Measurements from ENCODE around the gene ASIC2.

ASIC2 gene

DNA sequence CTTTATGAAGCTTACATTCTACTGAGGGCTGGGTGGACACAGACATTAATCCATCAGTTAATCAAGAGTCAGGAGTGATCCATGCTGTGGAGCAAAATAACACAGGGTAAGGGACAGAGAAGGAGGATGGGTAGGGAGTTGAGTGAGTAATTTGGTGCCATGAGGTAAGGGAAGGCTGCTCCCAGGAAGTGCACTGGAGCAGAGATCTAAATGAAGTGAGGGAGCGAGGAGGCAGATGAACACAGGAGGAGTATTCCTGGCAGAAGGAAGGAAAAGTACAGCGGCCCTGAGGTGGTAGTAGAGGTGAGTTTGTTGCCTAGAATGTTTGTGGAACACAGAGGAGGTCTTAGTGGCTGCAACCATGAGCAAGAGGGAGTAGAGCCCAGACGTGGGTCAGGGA, 34.8 kb downstream of the ASIC2 start:
- no peak for DNase-seq (ENCODE audit: extremely low read depth in 1 of 2, low read depth in 1 of 2)

DNA sequence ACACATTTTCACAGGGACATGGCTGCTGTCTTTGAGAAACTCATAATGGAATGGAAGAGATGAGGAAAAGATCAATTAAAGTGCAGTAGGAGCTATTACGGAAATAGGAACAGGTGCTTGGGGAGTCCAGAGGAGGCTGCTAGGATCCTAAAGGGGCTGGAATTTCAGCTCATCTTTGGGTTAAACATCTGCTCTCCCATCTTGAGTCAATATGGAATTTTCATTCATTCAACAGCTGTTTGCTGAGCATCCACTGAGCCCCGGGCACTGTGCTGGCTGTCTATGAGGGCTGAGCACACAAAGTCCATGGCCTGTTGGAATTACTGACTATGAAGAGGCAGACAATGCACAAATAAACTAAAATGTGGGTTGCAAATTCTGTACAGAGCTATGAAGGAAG, 47.9 kb downstream of the ASIC2 start:
- DNase-seq (ENCODE audit: extremely low read depth in 1 of 2, low read depth in 1 of 2): no peak

DNA sequence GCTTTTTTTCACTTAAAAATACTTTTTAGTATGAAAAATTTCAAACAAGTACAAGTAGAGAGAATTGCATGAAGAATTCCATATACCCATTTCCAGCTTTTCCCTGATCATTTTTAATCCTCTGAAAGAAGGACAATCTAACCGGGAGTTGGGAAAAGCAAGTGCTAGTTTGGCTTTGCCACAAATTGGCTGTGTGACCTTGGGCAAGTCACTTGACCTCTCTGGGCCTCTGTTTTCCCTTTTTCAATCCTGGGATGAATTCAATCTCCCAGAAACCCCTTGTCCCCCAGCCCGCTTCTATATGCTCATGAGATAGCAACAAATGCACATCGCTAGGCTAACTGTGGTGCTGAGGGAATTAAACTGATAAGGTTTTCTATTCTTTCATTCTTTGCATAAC, 49.4 kb downstream of the ASIC2 start:
- DNase-seq (ENCODE audit: extremely low read depth in 1 of 2, low read depth in 1 of 2): no peak

DNA sequence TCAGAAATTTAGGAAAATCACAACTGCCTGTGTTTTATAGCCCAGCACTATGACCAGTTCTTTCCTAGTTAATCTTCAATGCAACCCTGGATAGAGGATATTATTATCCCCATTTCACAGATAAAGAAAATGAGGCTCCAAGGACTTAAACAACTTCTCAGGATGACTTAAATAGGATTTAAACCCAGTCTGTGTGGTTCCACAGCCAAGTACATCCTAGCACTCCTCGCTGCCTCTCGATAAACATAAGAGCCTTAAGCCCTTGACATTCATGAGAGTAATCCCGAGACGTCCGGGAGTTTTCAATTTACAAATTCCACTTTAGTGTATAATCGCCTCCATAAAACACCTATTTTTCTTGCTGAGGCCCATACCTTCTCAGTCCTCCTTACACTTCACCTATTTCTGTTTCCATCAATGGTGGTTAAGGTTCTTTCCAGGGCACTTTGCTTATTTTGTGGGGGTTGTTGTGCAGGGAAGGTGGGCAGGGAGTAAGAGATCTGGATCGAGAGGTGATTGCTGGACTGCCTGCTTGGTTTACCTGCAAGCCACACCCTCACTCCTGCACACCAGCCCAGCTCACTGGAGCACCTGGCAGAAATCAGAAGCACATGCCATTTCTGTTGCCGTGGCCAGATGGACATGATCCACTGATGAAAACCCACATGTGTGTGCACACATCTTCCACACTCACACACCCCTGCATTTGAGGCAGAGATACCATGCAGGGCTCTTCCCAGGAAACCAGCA, 50.5 kb downstream of the ASIC2 start:
- DNase-seq (ENCODE audit: extremely low read depth in 1 of 2, low read depth in 1 of 2): no peak

DNA sequence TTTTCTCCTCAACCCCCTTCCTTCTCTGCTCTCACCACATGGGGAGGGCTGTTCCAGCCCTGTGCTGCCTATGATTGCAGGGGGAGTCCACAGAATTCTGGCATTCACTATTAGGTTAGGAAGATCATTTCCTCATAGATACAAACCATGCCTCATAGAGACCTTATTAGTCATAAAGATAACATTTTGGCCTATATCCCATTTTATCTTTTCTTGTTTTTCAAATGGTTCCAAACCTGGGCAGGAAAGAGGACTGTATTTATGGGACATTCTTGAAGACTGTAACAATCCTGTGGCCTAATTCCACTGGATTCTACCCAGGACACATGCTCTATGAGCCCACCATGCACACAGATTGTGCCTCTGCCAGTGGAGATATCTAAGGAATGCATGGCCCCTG, 51.7 kb downstream of the ASIC2 start:
- no peak for DNase-seq (ENCODE audit: extremely low read depth in 1 of 2, low read depth in 1 of 2)

DNA sequence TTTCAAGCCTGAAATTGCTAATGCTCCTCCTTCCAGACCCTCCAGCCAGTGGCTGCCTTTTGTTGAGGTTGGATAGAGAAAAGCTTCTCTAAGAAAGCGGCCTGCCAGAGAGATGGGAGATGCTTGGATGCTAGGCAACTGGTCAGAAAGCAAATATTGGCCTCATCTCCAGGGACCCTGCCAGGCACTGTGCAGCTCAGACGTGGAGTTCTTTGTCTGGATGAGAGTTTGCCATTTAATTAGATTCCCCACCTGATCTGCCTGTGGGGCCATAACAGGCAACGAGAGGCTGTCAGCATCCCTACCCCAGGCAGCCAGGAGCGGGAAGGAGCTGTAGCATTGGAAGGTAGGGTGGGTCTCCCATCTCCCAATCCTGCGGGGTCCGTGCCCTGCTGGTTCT, 52.7 kb downstream of the ASIC2 start:
- DNase-seq (ENCODE audit: extremely low read depth in 1 of 2, low read depth in 1 of 2): no peak

DNA sequence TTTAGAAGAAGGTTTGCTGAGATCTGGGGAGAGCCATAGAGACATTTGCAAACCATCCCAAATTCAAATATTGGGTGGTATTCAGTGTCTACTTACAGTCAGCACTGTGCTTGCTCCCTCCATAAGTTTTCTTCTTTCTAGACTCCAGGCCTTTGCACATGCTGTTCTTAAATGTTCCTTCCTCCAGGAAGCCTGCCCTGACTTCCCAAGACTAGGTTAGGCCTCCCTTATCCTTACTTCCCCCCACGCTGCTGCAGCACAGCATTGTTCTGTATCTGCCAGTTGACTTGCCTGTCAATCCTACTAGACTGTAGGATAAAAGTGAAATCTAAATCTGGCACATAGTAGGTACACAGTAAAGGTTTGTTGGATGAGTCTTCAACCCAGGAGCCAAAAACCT, 53.4 kb downstream of the ASIC2 start:
- DNase-seq (ENCODE audit: extremely low read depth in 1 of 2, low read depth in 1 of 2): no peak

DNA sequence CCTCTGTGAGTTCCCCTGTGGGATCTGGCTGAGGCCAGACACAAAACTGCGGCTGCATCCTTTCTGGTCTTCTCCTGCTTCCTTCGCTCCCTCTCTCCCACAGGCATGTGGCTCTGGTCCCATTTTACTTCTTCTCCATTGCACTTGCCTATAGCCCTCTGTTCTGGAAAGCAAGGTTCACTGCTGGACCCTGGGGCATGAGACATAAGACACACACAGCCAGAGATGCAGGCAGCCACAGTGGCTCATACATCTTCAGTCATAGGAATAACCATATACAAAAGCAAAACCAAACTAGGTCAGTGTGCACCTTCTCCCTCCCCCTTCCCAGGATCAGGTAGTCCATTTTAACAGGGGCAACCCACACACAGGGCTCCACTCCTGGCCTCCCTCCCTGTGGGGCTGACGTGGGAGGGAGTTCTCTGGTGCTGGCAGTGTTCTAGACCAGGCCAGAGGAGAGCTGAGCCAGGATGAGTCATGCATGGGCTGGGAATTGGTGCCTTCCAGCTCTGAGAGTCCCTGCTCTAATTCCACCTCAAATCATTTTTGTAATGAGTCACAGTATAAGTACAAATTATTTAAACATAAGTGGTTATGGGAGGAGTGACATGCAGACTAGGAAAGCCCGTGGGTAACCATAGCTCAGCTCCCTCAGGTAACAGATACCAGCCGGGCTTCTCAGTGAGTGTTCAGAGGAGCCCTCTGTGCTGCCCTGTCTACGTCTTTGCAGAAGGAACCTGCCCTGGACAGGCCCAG, 58.0 kb downstream of the ASIC2 start:
- no peak for DNase-seq (ENCODE audit: extremely low read depth in 1 of 2, low read depth in 1 of 2)

DNA sequence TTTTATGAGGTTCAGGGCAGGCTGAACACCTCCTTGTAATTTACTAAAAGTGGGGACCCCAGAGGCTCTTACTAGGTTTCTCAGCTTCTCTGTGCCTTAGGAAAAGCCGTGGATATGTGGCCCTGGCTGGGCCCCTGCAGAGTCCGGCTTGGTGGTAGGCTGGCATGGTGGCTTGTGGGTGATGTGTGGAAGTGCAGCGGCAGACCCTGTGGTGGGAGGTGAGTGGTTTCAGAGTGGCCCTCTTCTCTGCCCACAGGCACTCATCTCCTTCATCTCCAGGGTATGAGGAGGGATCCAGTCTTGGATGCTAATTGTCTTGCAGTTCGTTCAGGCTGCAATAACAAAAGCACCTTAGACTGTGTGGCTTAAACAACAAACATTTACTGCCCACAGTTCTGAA, 58.9 kb downstream of the ASIC2 start:
- no peak for DNase-seq (ENCODE audit: extremely low read depth in 1 of 2, low read depth in 1 of 2)

DNA sequence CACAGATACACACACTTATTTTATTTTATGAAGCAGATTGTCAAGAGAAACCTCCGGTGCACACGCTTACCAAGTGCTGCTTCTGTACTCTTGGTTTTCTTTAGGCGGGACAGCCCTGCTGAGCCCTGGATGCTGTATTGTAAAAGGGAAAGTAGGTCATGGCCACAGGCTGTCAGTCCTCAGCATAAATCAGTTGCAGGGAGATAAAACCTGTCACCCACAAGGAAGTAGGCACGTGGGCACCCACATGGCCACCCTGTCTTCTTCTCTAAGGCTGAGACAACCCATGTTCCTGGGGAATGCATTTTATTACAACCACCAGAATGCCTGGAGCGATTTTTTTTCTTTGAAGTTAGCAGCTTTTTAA, 59.3 kb downstream of the ASIC2 start:
- no peak for DNase-seq (ENCODE audit: extremely low read depth in 1 of 2, low read depth in 1 of 2)

DNA sequence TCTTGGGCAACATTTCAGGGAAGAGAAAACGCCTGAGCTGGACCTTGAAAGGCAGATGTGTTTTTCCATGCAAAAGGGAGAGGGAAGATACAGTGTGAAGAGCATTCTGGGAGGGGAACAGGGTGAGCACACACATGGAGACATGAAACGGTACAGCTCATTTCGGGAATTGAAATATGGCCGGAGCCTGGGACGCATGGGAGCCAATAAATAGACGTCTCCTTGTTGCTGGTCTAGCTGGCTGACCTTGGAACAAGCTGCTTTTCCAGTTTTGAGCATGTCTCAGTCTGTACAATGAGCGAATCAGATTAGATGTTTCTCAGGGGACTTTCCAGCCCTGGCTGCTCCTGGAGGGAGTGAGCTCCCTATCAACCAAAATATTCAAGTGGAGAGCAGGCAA, 63.6 kb downstream of the ASIC2 start:
- DNase-seq (ENCODE audit: extremely low read depth in 1 of 2, low read depth in 1 of 2): no peak

DNA sequence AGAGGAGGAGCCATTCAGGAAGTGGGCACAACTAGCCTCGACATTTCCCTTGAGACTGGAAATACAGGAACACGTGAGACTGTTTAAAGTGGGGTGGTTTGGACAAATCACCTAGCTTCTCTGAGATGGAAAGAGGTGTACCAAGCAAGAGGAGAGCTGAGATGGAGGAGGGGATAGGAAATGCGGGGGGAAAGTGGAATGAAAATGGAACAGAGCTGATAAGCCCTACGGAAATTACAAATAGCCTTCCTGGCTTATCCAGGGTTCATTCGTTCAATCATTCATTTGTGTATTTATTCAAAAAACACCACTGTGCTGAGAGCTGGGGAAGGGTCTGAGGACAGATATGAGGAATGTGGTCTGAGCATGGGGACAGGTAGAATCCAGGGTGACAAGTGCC, 64.1 kb downstream of the ASIC2 start:
- no peak for DNase-seq (ENCODE audit: extremely low read depth in 1 of 2, low read depth in 1 of 2)

DNA sequence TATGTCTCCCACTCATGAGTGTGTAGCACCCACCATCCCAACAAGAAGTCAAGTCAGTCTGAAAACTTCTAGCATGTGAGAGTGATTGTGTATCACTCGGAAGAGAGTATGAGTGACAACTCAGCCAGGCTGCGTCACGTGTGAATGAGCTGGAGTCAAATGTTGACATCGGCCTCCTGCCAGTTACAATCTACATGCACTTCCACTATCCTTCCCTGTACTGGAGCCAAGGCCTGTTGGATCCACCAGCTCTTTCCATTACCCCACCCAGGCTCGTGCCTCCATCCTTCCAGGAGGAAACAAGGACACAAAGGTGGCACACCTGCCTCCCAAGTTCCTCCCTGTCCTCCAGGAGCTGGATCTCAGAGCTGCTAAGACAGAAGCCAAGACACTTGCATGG, 64.5 kb downstream of the ASIC2 start:
- no peak for DNase-seq (ENCODE audit: extremely low read depth in 1 of 2, low read depth in 1 of 2)

DNA sequence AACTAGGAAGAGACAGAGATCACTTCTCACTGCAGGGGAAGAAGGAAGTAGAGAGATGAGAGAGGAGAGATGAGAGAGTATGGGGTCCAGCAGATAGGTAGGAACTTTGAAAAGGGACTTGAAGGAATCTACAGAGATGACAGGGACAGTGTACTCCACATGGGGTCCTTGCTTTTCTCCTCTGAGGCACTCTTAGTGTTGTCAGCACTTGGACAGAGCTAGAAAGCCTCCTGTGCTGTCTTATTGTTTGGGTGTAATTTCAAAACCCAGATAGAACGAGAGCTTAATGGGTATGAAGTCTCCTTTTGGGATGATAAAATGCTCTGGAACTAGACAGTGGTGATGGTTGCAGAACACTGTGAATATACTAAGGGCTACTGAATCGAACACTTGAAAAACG, 65.2 kb downstream of the ASIC2 start:
- DNase-seq (ENCODE audit: extremely low read depth in 1 of 2, low read depth in 1 of 2): no peak

DNA sequence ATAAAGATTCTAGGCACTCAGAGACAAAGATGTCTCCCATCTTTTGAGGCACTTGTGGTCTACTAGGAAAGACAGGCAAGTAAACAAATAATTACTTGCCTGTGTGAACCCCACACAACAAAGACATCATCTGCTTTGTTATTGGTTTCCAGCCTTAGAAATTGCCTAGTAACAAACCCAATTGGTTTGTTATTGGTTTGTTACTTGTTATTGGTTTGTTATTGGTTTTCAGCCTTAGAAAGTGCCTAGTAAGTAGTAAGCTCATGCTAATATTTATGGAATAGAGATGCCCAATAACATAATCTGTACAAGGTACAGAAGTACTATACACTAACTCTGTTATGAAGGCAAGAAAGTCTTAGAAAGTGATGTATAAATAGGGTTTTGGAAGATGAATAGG, 67.1 kb downstream of the ASIC2 start:
- no peak for DNase-seq (ENCODE audit: extremely low read depth in 1 of 2, low read depth in 1 of 2)

DNA sequence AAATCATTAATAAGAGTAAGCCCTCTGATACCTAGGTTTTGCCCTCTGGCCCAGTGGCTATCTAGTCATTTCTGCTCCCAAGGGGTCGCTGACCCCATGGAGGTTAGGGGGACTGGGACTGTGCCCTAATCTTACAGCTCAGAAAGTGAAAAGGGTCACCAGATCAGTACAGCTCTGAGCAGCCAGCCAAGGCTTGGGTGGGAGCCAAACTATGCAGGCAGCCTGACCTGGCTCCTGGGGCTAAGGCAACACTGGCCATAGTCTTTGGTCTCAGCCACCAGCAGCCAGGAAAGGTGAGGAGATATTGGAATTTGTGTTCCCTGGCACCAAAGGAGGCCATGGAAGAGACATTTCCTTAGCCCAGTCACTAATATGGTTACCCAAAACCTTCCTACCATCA, 67.6 kb downstream of the ASIC2 start:
- DNase-seq (ENCODE audit: extremely low read depth in 1 of 2, low read depth in 1 of 2): no peak

DNA sequence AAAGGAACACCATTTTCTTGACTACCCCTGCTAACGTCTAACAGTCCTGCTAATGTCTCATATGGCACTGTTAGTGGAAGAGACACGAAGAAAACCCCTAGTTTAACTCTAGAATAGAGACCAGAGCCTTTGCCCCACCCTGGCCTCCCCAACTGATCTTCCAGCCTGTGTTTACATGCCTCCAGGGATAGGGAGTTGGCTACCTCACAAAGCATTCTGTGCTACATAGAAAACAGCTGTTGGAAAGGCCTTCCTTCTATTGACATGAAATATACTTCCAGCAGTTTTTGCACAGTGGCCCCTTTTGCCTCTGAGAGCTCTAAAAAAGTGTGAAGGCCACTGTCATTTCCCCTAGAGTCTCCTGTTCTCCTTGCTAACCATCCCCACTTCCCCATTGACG, 73.1 kb downstream of the ASIC2 start:
- DNase-seq (ENCODE audit: extremely low read depth in 1 of 2, low read depth in 1 of 2): no peak

DNA sequence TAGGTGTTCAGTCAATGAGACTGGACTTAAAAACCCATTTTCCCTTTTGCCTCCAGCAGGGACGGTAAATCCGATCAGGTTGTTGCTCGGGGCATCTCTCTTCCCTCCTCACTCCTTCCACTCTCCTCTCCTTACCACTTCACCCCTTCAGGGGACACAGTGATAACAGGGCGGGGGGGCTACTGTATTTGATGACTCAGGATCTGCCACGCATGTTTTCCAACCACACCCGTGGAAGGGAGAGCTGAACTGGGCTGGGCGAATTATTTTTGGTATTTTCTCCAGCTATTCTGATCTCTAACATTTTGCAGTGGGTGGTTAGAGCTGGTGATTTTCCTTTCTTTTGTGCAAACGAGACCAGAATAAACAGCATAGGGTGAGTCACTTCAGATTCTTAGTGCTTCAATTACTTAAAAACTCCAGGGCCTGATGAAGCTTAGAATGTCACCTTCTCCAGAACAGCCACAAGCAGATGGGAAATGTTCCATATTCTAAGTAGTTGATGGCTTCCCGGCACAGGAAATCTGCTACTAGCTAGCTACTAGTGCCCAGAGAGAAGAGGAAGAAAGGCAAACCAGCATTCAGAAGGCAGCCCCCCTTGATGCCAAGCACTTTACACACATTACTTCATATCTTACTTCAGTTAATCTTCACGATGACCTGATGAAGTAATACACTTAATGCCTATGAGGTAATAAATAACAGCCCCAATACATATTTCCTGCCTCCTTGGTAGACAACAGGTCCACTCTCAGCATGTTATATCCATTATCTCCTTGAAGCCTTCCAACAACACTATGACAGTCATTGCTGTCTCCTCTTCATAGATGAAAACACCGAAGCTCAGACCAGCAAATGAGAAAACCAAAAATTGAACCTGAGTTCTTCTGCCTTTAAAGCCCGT, 74.1 kb downstream of the ASIC2 start:
- DNase-seq (ENCODE audit: extremely low read depth in 1 of 2, low read depth in 1 of 2): no peak

DNA sequence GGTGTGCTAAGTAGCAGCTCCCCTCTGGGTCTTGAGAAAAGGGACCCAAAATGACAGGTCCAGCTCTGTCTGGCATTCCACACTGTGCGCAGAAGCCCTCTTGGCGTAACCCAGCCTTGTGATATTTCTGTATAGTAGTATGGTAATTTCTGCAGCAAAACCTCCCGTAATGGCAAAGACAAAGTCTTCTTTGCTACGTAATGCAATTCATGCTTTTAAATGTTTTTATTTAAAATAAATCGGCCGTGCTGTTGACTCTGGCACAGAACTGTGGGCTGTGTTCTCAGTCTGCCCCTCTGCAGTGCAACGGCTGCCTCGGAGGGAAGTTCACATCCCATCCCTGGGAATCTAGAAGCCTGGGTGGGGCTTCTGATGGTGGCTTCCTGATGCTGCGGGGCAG, 75.2 kb downstream of the ASIC2 start:
- no peak for DNase-seq (ENCODE audit: extremely low read depth in 1 of 2, low read depth in 1 of 2)

DNA sequence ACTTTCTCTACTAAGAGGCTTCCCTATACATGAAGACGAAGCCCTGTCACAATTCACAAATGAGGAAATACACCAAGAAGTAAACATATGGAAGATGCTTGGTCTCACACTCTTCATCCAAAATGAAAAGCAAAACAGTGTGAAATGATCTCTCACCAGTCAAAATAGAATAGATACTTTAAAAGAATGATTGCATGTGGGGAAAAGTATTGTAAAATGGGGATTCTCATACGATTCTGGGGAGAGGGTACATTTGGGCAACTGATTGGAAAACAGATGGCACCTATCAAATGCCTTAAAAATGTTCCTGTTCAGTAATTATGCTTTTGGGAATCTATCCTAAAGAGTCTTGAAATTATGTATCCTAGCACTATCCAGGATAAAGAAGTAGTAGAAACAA, 78.1 kb downstream of the ASIC2 start:
- DNase-seq (ENCODE audit: extremely low read depth in 1 of 2, low read depth in 1 of 2): no peak

DNA sequence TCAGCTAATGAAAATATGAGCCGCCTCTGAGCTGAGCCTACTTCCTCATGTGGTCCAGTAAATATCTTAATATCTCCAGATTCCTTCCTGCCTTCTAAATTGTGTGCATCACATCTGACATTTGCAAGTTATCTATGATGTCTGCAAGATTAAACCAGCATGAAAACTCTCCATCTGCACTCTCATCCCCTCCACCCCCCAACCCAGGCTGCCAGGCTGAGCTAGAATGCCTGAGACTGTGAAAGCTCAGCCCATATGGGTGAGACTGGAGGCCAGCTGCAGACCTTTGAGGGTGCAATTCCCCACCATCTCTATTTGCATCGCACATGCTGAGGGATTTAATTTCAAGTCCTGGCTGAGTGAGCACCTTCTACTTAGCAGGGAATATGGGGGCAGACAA, 82.8 kb downstream of the ASIC2 start:
- DNase-seq (ENCODE audit: extremely low read depth in 1 of 2, low read depth in 1 of 2): no peak

DNA sequence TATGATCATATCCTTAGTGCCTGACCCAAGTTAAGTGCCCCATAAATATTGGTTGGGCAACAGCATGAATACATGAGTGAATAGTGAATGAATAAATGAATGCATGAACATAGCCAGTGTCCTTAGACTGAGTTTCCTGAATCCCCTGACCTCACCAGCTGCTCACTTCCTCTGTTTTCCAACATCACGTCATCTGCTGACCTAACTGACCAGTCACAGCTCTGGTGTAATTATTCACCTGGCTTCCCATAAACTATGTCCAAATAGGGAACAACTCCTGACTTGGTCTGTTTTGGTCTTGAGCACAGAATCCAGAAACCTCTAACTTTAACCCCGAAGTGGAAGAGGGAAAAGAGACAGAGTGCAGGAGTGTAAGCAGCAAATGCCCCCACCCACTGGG, 83.4 kb downstream of the ASIC2 start:
- no peak for DNase-seq (ENCODE audit: extremely low read depth in 1 of 2, low read depth in 1 of 2)

Measured in stimulated activated CD8-positive, alpha-beta memory T cell treated with anti-CD3 and anti-CD28 coated beads, Interleukin-7, amount 100 ng/mL, for 48 hours (primary cell).